Stimulated activated CD8-positive, alpha-beta memory T cell treated with anti-CD3 and anti-CD28 coated beads, Interleukin-12 subunit alpha, Interleukin-12 subunit beta, amount 100 ng/mL, for 24 hours (primary cell): ENCODE measurements around the gene SGMS2.
"Not testable (repeated sequence)": the region's sequence is repeated elsewhere in the genome, so short reads cannot be mapped to it uniquely, and the experiment has no call there.

Source experiments
- DNase-seq: peaks from one replicate; pipeline ENCODE4 v3.0.0-alpha.2; 2020; ENCODE audit errors: extremely low read depth

Gene SGMS2

DNA sequence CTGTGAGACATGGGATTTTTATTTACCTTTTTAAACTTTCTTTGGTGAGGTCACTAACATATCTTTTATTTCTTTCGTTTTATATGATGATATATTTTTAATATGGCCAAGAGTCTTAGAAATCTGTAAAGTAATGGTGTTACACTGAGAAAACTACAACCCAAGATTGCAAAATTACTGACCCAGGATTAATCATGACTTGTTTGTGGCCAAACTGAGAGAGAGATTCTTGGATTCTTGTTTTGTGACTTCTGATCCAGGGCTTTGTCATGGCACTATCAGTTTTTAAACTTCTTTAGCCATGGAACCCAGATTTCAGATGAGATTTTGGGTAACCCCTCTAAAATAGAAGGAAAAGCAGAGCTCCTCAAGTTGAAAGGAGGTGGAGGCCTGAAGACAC is 42.0 kb downstream of the SGMS2 start:
- no peak for DNase-seq

GRCh38 chr4:107870236-107870635 is 45.5 kb downstream of the SGMS2 start:
- no peak for DNase-seq

- DNase-seq = no peak
These were observed 46.4 kb downstream of the SGMS2 start for GRCh38 chr4:107870916-107871786.

- DNase-seq = no peak
These were observed 49.3 kb downstream of the SGMS2 start for GRCh38 chr4:107874024-107874423.

- no peak for DNase-seq
These were observed 51.4 kb downstream of the SGMS2 start for GRCh38 chr4:107876099-107876498.

DNA sequence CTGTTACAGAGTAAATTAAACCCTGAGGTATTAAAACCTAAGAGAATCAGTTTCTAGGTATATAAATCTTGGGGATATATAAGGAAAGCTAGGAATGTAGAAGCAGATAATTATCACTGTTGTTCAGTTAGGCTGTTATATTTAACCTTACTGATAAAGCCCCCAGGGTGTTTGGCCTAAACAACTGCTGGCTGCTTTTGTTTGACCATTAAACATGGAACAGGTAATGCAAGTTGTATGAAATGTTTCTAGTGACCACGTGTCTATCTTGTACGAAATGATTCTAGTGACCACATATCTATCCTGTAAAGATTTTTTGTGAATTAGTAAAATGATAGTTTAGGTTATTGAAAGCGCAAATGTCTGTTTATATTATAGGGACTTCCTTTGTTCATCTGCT is 52.6 kb downstream of the SGMS2 start:
- no peak for DNase-seq

GRCh38 chr4:107885865-107886264 is 61.1 kb downstream of the SGMS2 start:
- no peak for DNase-seq

GRCh38 chr4:107888237-107888636 is 63.5 kb downstream of the SGMS2 start:
- no peak for DNase-seq

GRCh38 chr4:107890779-107891178 is 66.0 kb downstream of the SGMS2 start:
- no peak for DNase-seq

DNA sequence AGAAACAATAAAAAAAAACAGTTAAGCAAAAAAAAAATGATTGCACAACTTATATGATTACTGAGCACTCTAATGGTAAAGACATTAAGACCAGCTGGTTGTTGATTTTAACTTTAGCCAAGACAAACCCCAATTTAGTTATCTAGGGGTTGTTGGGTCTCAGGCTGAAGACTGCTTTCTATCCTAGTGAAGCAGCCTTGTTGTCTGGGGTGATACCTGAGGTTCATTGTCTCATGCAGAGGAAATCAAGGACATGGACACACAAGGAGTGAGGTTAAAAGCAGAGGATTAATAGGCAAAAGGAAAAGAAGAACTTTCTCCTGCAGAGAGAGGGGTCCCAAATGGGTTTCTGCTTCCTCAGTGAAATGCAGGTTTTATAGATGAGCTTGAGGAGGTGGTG is 66.6 kb downstream of the SGMS2 start:
- DNase-seq = no peak

GRCh38 chr4:107893171-107894137 is 68.7 kb downstream of the SGMS2 start:
- DNase-seq = no peak

GRCh38 chr4:107894138-107894603 is 69.4 kb downstream of the SGMS2 start:
- no peak for DNase-seq

- DNase-seq = no peak
These were observed 71.5 kb downstream of the SGMS2 start for GRCh38 chr4:107896158-107896645.

DNA sequence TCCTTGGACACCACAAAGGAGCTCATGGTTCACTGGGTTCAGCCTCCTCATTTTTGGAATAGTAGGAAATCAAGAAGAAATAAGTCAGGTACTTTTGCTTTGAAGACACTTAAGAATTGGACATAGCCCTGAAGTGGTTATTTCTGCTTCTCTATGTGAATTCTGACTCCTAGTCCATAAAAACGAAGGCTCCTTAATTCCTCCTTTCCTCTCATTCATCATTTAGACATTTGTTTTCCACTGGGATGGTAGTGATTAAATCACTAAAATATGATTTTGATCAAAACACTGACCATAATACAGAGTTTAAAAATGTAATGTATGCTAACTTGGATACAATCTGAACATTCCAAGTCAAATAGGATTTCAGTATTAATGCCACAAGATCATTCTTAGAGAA is 71.9 kb downstream of the SGMS2 start:
- no peak for DNase-seq

- DNase-seq = no peak
These were observed 73.1 kb downstream of the SGMS2 start for GRCh38 chr4:107897823-107898222.

- DNase-seq = no peak
These were observed 75.3 kb downstream of the SGMS2 start for GRCh38 chr4:107900067-107900466.

- DNase-seq = no peak
These were observed 75.8 kb downstream of the SGMS2 start for GRCh38 chr4:107900508-107900907.

- DNase-seq = no peak
These were observed 76.6 kb downstream of the SGMS2 start for GRCh38 chr4:107901213-107901934.

- DNase-seq = no peak
These were observed 78.0 kb downstream of the SGMS2 start for GRCh38 chr4:107902715-107903114.

DNA sequence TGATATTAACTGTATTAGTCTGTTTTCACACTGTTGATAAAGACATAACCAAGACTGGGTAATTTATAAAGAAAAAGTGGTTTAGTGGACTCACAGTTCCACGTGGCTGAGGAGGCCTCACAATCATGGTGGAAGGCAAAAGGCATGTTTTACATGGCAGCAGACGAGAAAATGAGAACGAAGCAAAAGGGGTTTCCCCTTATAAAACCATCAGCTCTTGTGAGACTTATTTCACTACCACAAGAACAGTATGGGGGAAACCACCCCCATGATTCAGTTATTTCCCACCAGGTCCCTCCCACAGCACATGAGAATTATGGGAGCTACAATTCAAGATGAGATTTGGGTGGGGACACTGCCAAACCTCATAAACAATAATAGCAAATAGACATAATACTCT is 80.3 kb downstream of the SGMS2 start:
- DNase-seq = not testable (repeated sequence)

DNA sequence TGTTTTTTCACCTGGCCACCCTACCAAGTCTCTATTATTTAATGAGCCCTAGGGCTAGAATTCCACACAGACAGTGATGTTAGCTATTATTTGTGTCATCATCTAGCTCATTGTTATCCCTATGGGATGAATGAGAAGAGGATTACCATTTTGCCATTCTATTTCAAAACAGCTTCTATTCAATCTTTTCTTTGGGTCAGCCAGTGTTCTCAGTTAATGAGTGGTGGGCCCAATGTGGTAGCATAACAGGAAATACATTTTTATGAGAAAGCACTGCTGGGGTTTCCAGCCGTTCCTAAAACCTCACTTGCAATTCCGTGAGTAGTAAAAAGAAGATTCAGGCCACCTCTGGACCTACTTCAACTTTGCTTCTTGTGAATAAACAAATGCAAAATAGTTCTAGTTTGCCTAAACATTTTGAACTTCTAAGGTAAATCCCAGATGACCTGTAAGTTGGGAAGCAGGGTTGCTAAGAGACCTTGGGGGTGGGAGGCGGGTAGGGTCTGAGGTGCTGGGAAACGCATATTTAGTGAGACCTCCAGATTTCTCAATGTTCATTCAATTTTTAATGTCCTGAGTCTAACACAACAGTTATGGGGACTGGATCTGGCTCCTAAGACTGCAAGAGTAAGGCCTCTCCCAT is 81.8 kb downstream of the SGMS2 start:
- DNase-seq = no peak
